Uterus (tissue), 4 donors: ENCODE measurements around the gene FANCD2. TPM values are rescaled to one million over a fixed set of nuclear protein-coding genes. Genes with fewer than 3 reads are reported as not detected.
"Not testable (repeated sequence)": the region's sequence is repeated elsewhere in the genome, so short reads cannot be mapped to it uniquely, and the experiment has no call there.

Experiments
- DNase-seq, 2 donors: peaks; one replicate each; pipeline ENCODE4 v3.0.0-alpha.2; 2019 to 2020
- H3K27ac ChIP-seq, 2 donors: fragments of 200-600 bp; sonication (generic); 1 replicate in 1 of 2; 2 replicates in 1 of 2; pipeline ENCODE4 v1.5.1; 2016 to 2018
- H3K27me3 ChIP-seq, 2 donors: fragments of 200-600 bp; sonication (generic); one replicate each; pipeline ENCODE4 v1.5.1; 2018 to 2019; ENCODE audit warnings: control low read depth in 1 of 2
- H3K36me3 ChIP-seq, 2 donors: fragments of 200-600 bp; sonication (generic); one replicate each; pipeline ENCODE4 v1.5.1; 2019; ENCODE audit warnings: control low read depth in 1 of 2
- H3K4me1 ChIP-seq, 2 donors: fragments of 200-600 bp; sonication (generic); one replicate each; pipeline ENCODE4 v1.5.1; 2018 to 2019; ENCODE audit warnings: control low read depth in 1 of 2
- H3K4me3 ChIP-seq, 2 donors: fragments of 200-600 bp; sonication (generic); 1 replicate in 1 of 2; 2 replicates in 1 of 2; pipeline ENCODE4 v1.5.1; 2018 to 2019; ENCODE audit warnings: mild to moderate bottlenecking in 1 of 2
- H3K9me3 ChIP-seq, 2 donors: fragments of 200-600 bp; sonication (generic); one replicate each; pipeline ENCODE4 v1.5.1; 2019; ENCODE audit warnings: control low read depth in 1 of 2
- POLR2A ChIP-seq, 2 donors: fragments of 450-650 bp; IDR thresholded peaks; one replicate each; pipeline ENCODE4 v1.6.1; 2016; ENCODE audit warnings: antibody characterized with exemption in 2 of 2, mild to moderate bottlenecking in 1 of 2, moderate library complexity in 1 of 2
- intact Hi-C: fragments of 100-400 bp; cut with DNase I; formaldehyde crosslinking; loops from one replicate; pipeline ENCODE4 v1.15.1; 2023; ENCODE audit warnings: low total_unique reads
- total RNA-seq, 4 donors: library from RNA; depleted of rRNA in 3 of 4; stranded (reverse); fragments of >200 nt in 3 of 4; gene quantifications; one replicate each; pipeline versions ENCODE4 v1.1.0 to v1.2.4, GENCODE V29; 2014 to 2023
- TF ChIP-seq, protein P1 (sequence below), 4 experiments: fragments of 200-600 bp in 2 of 4; fragments of 450-650 bp in 2 of 4; sonication (generic) in 2 of 4; IDR thresholded peaks; one replicate each; pipeline ENCODE4 v1.5.1; 2016 to 2019; ENCODE audit warnings: antibody characterized with exemption in 4 of 4, mild to moderate bottlenecking in 2 of 4, moderate library complexity in 1 of 4
- donor health status: DM: yes; HTN: yes; CAD: no.

The FANCD2 gene
- total RNA-seq, 4 donors from 2014 or later, result 3.0 to 17.7 (median 3.6) TPM; not detected in 1

DNA sequence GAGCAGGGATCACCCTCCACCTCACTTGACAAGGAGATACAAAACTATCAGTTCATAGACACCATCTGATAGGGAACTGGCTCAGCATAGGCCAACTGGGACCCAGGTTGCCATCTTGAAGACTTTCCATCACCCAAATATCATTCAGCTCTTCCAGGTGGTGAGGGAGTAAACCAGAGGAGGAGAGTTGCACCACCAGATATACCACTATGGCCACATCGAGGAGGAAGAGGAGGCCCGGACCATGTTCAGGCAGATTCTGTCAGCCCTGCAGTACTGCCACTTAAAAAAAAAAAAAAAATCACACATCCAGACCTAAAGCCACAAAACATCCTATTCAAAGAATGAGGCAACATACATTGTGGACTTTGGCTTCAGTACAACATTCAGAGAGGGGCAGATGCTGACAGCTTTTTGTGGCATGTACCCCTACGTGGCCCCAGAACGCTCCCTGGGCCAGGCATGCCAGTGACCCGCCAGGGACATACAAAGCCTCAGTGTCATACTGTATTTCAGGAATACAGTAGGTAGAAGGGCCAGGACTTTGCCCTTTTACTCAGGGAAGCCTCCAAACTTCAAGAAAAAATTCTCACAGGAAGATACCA is 21.2 kb upstream of the FANCD2 start:
- H3K36me3 ChIP-seq, result no peaks in the 10 kb centered on the region
- intact Hi-C loops, result no loop called here
- no peak for DNase-seq
- H3K9me3 ChIP-seq, result no peaks in the 10 kb centered on the region
- H3K27me3 ChIP-seq, result no peaks in the 10 kb centered on the region
- no peak overlapping the region for H3K27ac ChIP-seq
- TF ChIP-seq POLR2A (IDR thresholded peaks at IDR 0.05), result no peak
- TF ChIP-seq, protein P1, sequence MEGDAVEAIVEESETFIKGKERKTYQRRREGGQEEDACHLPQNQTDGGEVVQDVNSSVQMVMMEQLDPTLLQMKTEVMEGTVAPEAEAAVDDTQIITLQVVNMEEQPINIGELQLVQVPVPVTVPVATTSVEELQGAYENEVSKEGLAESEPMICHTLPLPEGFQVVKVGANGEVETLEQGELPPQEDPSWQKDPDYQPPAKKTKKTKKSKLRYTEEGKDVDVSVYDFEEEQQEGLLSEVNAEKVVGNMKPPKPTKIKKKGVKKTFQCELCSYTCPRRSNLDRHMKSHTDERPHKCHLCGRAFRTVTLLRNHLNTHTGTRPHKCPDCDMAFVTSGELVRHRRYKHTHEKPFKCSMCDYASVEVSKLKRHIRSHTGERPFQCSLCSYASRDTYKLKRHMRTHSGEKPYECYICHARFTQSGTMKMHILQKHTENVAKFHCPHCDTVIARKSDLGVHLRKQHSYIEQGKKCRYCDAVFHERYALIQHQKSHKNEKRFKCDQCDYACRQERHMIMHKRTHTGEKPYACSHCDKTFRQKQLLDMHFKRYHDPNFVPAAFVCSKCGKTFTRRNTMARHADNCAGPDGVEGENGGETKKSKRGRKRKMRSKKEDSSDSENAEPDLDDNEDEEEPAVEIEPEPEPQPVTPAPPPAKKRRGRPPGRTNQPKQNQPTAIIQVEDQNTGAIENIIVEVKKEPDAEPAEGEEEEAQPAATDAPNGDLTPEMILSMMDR (IDR thresholded peaks at IDR 0.05), result no peak
- peaks cover 0 to 3% of the 10 kb centered on the region in 2 donors for H3K4me1 ChIP-seq
- no peak overlapping the region for H3K4me3 ChIP-seq

DNA sequence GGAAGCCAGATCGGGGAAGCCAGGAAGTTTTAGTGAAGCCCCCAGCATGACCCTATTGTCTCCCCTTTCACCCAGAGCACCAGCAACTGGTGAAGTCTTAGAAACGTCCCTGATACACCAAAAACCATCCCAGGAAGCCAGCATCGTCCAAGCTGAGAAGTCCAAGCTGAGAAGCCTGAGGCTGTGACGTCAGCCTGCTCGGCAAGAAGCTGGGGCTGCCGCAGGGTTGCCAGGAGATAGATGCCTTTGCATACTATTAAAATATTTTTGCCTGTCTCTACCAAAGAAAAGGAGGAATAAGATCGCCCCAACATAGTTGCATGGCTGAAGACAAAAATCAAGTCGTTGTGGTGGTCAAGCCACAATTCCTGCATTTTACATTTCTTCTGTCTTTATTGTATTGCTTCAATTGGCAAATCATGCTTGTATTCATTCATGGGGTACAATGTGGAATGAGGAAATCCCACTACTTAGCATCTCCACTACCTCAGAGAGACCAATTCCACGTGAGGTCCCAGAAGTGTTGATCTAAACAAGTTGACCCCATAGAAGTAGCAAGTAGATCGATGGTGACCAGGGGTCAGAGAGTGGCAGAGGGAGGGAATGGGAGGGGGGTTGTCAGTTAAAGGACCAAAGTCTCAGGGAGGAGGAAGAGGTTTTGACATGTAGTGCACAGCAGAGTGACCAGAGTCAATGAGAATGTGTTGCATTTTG is 20.0 kb upstream of the FANCD2 start:
- TF ChIP-seq POLR2A (IDR thresholded peaks at IDR 0.05), result no peak
- TF ChIP-seq, protein P1 (IDR thresholded peaks at IDR 0.05), result no peak
- H3K9me3 ChIP-seq, result no peaks in the 10 kb centered on the region
- no peak overlapping the region for H3K27ac ChIP-seq
- H3K4me3 ChIP-seq, result no peak overlapping the region
- intact Hi-C loops, result no loop called here
- no peaks in the 10 kb centered on the region for H3K27me3 ChIP-seq
- peaks cover 0 to 3% of the 10 kb centered on the region in 2 donors for H3K4me1 ChIP-seq
- no peaks in the 10 kb centered on the region for H3K36me3 ChIP-seq
- DNase-seq, result no peak

DNA sequence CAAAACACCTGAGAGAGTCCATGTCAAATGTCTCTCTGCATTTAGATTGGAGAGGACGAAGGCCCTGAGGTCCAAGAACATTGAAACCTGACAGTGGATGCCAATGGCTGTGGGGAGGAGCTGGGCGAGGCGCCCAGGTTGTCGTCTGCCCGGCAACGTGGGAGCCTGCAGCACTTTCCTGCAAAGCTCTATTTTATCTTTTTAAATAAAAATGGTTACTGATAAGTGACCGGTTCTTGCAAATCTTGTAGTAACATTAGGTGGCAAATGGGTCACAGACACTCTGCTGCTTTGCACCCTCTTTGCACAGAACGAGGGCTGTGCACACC is 19.5 kb upstream of the FANCD2 start:
- DNase-seq, result no peak
- no peaks in the 10 kb centered on the region for H3K9me3 ChIP-seq
- H3K36me3 ChIP-seq, result no peaks in the 10 kb centered on the region
- peaks cover 0 to 3% of the 10 kb centered on the region in 2 donors for H3K4me1 ChIP-seq
- H3K4me3 ChIP-seq, result no peak overlapping the region
- intact Hi-C loops, result no loop called here
- no peak for TF ChIP-seq POLR2A (IDR thresholded peaks at IDR 0.05)
- TF ChIP-seq, protein P1 (IDR thresholded peaks at IDR 0.05), result no peak
- no peaks in the 10 kb centered on the region for H3K27me3 ChIP-seq
- no peak overlapping the region for H3K27ac ChIP-seq

DNA sequence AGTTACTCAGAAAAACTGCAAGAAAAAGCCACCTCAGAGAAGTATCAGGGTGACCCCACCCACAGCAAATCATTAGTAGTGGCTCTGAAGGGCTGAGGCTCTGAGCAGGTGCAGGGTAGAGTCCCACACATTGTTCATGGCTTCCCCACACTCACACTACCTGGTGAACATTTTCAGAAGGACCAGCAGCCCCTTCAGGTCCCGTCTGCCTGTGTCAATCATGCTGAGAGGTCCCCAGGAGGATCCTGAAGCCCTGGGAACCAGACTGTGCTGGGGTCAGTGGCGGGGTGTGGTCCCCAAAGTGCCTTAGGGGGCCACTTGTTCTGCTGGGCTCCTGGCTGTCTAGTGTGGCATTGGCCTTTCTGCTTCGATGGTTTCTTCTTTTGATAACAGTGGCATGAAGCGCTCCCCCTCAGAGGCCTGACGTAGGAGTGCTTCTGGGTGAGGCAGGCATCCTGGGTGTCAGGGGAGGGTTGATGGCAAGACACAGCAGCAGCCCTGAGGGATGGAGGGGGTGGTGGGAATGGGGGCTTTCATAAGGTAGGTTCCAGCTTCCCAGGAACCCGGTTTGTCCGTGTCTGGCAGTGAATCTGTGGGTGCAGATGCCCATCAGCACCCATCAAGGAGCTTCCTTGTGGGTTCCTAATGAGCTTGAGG is 19.0 kb upstream of the FANCD2 start:
- peaks cover 0 to 3% of the 10 kb centered on the region in 2 donors for H3K4me1 ChIP-seq
- DNase-seq, result no peak

DNA sequence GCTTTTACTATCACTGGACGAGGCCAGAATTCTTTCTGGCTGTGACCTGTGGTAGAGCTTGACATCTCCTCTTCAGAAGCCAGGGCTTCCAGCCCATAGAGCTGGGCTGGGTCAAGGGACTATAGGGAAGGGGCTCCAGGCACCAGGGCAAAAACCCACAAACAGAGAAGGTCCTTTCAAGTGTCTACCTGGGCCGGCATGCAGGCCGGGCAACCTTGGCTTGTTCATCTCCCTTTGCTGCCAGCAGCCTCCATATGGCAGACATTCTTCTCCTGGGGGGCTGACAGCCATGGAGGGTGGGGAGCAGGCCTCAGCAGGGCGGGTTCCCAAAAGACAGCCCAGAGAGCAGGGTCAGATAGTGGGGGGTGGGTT is 18.0 kb upstream of the FANCD2 start:
- H3K4me1 ChIP-seq, H3K36me3 ChIP-seq, H3K9me3 ChIP-seq, H3K27ac ChIP-seq, H3K27me3 ChIP-seq, DNase-seq, H3K4me3 ChIP-seq, intact Hi-C loops: not testable (repeated sequence)

More for the DNA sequence above, 19.0 kb upstream of the FANCD2 start:
- TF ChIP-seq, protein P1 (IDR thresholded peaks at IDR 0.05), result no peak
- TF ChIP-seq POLR2A (IDR thresholded peaks at IDR 0.05), result no peak
- Histone ChIP-seq H3K4me3 (no peak overlapping the region), H3K27me3 (no peaks in the 10 kb centered on the region), H3K27ac (no peak overlapping the region), H3K9me3 (no peaks in the 10 kb centered on the region), H3K36me3 (no peaks in the 10 kb centered on the region)
- intact Hi-C loops, result no loop called here
